Iris pigment epithelial cell (primary cell): ENCODE data around the gene INPP5A.
"Not testable (repeated sequence)": the region's sequence is repeated elsewhere in the genome, so short reads cannot be mapped to it uniquely, and the experiment has no call there.

Experiments
- DNase-seq: peaks from one replicate; pipeline ENCODE4 v3.0.0-alpha.2; 2011; ENCODE audit warnings: low read depth

Gene INPP5A

DNA sequence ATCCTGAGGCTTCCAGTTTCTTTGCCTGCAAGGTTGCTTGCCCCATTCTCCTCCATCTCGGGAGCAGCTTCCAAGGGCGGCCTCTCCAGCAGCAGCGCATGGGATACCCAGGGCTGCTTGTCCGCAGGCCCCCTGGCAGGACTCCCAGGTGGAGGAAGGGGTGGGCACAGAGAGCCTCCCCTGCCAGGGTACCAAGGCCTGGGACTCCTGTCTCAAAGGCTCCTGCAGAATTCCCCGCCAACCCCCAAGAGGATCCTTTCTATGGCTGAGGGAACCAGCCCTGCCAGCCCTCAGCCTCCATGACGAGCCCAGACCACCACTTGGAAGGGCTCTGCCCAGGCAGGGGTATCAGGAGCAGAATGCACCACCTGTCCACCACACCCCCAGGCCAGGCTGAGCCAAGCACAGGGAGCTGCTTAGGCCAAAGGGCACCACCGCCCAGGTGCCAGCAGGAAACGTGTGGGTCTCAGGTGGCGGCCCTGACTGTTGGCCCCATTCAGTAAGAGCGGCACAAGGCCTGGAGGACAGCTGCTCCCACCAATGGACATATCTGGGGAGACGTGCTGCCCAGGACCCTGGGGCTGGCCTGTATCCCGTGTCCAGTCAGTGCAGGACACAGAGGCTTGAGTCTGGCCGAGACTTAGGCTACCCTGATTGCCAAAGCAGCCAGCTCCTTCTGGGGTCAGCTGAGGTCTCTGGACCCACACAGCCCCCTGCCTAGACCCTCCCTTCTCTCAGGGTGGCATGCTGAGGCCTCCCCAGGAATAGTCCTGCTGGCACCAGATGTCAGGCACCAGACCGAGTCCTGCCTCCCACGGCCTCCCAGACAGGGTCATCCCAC is 33.8 kb upstream of the INPP5A start:
- no peak for DNase-seq

DNA sequence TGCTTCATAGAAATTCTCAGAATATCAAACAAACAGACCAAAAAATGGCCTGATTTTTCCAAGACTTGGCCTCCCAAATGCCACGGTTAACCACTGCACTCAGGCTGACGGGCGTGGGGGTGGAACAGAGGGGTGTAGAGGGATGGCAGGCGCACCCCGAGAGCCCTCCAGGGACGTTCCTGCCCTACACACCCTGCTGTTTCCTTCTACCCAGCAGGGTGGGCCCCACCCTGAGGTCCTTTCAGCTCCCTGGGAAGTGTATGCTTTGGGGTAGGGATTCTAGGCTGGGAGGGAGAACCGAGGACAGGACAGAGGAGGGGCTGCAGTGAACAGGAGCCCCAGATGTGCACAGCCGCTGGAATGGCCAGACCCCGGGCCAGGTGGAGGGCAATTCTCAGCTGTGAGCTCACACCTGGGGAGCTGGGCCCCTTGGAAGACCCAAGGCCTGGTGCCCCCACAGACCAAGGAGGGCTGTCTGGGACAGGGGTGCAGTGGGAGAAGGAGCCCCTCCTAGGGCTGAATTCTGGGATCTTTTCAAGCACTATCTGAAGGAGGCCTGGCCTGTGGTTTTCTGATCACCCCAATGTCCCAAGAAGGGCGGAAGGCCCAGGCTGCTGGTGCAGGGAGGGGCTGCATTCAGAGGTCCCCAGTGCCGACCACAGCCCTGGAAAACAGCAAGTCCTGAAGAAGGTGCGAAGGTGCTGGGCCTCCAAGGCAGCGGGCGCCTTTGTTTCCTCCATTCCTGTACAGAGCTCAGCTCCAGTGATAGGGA is 32.9 kb upstream of the INPP5A start:
- no peak for DNase-seq

DNA sequence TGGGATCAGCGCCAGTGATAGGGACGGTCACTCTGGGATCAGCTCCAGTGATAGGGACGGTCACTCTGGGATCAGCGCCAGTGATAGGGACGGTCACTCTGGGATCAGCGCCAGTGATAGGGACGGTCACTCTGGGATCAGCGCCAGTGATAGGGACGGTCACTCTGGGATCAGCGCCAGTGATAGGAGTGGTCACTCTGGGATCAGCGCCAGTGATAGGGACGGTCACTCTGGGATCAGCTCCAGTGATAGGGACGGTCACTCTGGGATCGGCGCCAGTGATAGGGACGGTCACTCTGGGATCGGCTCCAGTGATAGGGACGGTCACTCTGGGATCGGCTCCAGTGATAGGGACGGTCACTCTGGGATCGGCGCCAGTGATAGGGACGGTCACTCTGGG is 32.0 kb upstream of the INPP5A start:
- DNase-seq: not testable (repeated sequence)

DNA sequence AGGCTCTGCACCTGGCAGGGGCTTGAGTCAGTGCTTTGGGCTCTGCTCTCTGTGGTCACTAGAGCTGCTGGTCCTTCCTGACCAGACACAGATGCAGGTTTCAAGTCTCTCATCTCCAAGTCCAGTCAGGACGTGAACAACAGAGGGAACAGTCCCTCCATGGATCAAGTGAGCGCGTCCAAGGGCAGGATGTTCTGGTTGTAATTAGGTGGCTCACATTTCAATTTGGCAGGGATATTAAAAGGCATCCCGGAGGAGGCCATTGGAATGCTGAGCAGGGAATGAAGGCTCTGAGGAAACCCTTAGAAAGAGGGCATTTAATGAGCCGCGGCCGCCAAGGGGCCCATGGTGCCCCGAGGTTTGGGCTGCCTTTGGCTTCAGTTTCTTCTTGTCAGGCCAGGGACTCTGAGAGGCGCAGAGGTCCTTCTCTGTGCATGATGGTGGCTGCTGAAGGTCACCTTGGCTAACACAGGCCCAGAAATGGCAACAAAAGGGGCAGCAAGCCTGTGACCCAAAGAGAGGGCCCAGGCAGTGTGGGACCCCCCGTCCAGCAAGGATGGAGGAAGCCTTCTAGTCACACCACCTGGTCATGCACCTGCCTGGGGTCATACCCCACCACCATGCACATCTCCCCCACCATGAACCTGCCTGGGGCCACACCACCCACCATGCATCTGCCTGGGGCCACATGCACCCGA is 30.7 kb upstream of the INPP5A start:
- DNase-seq: peak; percentile 7

DNA sequence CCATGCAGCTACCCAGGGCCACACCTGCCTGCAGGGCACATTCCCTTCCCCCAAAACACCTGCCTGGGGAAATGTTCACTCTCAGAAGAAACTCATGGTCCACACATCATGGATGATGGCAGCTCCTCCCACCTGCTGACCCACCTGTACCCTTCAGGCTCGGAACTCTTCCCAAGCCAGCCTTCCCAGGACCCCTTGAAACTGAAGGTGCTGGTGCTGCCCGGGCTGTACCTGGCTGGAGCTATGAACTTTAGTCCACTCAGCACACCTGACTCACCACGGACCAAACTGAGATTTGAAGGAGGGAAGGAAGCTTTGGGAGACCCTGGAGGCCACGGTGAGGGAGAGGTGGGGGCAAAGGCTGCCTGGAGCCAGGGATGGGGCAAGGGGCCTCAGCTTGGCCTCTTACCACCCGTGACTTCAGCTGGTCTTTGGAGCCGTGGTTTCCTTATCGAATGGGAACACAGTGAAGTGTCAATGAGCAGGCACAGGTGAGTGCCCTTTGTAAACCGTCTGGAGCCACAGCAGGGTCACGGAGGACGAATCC is 30.1 kb upstream of the INPP5A start:
- no peak for DNase-seq

DNA sequence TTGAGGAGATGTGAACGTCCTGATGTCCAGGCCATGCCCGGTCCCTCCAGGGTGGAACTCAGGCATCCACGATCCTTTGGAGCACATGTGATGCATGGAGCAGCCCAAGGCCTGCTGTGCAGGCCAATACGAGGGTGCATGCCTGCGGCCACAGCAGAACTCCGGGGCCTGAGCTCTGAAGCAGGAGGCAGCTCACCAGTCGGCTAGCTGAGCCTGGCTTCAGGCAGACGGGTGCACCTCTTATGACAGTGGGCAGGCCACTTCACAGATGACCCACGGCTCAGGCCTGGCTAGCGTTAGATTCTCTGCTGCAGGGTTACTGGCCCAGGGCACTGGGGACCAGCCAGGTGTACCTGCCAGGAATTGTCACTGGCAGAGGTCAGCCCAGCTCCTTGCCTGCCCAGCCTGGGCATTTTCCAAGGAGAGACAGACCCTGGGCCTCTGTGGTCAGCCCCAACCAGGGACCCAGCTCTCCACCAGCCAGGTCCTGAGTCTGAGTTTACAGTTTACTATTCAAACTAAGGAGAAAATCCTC is 29.6 kb upstream of the INPP5A start:
- no peak for DNase-seq

DNA sequence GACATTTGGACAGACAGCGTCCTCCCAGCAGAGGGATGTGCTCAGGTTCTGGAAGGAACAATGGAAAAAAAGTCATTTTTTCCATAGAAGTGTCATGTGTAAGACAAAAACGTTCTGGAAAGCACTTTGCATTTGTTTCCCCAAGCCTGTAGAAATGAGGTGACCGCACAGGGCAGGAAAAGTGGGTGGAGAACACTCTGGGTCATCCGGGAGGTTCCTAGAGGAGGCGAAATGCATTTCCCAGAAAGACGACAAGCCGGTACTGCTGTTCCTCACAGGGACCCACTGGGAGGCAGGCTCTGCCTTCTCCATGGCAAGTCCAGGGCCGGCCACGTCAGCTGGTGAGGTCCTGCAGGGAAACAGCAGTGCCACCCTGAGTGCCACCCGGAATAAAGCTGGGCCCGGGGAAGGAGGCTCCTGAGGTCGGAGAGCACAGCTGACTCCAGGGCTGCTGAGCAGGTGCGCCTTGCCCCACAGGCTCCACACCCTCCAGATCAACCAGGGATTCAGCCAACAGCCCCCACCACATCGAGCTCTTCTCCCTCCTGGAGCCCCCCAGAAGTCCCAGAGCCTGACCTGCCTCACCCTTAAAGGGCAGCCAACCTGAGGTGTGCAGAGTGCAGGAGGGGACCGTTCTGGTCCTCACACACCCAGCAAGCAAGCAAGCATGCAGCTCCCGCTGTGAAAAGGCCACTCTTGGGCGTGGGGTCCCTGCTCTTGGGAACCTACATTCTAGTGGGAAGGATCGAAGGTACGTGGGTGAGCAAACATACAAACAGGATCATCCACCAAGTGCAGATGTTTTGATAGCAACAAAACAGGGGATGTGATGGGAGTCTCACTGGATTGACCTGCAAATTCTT is 28.8 kb upstream of the INPP5A start:
- DNase-seq: no peak

DNA sequence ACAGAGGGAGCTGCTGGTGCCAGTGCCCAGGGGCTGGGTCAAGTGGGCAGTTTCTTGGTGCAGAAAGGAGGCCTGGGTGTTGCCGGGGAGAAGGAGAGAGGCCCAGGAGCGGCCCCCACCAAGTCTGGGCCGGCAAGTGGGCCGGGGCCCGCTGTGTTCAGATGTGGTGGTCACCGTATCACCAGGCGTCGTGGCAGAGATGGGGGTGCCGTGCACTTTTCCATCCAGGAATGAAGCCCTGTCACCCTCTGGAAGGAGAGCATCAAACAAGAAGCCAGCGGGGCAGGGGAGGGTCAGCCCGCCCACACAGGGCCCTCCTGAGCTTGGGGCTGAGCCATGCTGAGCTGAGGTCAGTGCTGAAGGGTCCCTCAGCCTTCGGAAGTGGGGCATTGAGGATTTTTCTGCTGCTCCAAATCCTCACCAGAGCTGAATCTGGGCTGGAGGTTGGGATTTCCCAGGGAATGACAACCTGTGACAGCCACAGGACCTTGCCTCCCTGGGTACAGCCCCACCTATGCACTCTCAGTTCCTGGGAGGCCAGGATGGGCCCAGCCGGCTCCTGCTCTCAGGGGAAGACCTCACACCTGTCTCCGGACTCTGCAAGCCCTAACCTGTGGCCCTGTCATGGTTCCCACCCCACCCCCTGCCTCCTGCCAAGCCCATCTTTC is 27.9 kb upstream of the INPP5A start:
- DNase-seq: no peak

DNA sequence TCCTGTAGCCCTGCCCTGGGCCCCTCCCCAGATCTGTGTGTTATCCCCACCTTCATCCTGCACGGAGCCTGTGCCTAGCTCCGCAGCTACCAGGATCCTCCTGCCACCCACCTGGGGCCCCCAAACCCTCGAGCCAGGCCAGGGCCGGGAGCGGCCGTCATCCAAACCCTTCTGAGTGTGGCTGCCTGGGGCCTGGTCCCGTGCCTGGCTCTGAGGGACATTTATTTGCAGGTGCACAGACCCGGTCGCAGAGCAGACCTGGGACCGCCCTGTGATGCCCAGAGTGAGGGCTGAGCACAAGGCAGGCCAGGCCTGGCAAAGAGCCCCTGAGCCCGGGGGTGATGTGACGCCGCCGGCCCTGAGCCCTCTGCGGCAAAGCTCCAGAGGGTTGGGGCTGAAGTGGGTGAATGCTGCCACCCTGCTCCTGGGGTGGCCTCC is 27.4 kb upstream of the INPP5A start:
- DNase-seq: no peak

DNA sequence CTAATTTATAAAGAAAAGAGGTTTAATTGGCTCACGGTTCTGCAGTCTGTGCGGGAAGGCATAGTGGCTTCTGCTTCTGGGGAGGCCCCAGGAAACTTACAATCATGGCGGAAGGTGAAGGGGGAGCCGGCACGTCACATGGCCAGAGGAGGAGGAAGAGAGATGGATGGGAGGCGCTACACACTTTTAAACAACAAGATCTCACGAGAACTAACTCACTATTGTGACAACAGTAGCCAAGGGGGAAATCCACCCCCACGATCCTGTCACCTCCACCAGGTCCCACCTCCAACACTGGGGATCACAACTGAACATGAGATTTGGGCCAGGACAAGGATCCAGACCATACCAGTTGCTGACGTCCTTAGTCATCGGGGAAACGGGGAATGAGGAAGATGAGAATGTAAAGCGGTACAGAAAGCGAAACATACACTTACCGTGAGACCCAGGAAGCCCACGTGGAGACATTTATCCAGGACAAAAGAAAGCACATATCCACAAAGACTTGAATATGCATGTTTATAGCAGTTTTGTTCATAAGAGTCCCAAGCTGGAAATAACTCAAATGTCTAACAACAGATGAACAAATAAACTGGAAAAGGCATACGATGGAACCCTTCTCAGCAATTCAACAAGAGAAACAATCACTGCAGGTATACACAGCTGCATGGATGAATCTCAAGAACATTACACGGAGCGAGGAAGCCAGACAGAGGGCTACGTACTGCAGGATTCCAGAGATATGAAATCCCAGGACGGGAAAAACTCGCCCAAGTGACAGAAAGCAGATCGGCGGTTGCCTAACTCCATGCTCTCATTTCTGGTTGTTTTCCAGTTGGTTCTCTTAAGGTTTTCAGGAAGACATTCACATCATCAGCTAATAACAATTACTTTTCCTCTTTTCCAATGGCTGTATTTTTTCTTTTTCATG is 26.2 kb upstream of the INPP5A start:
- DNase-seq: no peak

DNA sequence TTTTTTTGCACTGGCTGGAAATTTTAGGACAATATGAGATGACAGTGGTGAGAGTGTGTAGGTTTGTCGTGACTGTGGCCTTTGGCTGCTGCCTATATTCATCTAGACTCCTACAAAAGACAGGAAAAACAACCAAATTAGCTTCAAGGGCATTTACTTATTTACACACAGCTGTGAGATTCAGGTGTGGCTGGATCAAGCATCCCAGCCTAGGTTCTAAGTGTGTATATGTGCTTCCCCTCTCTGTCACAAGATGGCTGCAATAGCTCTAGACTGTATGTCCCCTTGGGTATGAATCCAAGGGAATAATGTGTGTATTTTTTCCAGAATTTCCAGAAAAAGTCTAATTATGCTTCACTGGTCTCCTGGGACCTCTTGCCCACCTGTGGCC is 25.5 kb upstream of the INPP5A start:
- DNase-seq: no peak

DNA sequence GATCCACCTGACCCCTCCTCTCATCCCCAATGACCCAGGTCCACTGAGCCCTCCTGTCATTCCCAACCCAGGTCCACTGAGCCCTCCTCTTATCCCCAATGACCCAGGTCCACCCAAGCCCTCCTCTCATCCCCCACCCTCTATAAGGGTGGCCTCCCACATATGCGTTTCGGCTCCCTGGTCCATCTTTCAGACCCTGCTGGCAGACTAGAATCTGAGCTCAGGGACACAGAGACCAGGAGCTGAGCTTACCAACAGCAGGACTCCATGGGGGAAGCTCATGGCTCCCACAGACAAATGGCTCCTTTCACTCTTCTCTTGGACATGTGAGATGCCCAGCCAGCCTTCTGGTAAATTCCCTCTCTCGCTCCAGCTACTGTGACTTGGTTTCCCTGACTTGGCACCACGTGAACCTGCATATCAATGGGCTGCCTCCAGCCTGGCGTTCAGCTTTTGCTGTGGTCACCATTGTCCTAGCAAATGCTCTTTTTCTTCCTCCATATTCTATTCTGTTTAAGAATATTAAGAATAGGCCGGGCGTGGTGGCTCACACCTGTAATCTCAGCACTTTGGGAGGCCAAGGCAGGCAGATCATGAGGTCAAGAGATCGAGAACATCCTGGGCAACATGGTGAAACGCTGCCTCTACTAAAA is 24.8 kb upstream of the INPP5A start:
- no peak for DNase-seq

DNA sequence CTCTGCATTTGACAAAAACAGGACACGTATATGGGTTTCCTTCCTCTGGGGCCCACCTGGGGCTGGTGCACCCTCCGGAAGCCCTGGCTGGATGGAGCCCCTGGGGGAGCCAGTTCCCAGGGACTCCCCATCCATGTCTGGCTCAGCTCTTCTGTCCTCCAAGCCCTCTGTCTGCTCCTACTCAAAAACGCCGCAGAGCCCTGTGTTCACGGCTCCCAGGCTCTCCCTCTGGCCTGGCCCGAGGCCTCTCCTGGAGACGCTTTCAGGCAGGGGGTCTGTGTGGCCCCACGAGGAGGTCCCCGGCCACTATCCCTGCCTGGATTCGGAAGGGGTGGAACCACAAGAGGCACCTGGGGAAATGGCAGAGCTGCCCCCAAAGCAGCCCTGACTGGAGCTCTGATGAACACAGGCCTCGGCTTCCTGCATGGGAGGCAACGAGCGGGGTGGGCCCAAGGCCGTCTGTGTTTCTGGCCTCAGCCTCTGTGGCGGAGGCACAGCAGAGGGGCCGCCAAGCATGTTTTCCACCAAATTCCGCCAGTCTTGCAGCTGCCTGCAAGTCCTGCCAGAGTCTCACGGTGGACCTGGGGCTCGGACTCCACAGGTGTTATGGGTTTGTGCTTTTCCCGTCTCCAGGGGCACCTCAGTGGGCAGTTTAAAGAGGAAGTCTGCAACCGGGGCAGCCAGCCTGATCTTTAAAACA is 22.6 kb upstream of the INPP5A start:
- DNase-seq: no peak

DNA sequence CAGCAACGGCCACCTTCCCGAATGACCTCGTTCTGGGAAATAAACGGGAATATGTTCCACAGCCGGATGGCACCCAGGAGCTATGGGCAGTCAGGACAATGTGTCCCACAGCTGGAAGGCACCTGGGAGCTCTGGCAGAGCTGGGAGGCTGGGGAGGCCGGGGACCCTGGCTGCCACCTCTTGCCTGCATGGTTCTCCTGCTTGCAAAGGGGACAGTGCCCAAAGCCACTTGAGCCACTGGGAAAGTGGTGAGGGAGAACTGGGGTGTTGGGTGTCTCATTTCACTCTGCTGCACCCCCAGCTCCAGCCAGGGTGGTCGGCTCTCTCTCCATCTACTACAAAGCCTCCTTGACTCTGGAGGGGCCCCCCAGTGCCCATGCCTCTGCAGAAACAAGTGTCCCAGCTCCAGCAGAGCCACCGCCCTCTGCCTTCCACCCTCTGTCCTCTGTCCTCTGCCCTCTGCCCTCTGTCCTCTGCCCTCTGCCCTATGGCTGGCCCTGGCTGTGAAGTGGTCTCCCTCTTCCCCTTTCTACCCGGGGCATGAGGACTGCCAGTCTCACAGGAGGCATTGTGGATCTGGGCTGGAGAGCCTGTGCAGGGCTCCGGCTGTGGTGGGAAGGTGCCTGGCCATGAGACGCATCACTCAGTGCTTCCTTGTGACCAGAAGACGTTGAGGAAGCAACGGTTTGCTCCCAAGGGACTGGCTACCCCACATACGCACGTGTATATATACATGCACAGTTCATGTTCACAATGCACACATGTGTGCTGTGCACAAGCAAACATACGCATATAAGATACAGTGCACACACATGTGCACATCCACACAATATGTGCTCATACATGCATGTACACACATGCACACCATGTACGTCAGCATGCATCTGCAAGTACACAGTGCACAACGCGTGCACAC is 21.5 kb upstream of the INPP5A start:
- DNase-seq: no peak

DNA sequence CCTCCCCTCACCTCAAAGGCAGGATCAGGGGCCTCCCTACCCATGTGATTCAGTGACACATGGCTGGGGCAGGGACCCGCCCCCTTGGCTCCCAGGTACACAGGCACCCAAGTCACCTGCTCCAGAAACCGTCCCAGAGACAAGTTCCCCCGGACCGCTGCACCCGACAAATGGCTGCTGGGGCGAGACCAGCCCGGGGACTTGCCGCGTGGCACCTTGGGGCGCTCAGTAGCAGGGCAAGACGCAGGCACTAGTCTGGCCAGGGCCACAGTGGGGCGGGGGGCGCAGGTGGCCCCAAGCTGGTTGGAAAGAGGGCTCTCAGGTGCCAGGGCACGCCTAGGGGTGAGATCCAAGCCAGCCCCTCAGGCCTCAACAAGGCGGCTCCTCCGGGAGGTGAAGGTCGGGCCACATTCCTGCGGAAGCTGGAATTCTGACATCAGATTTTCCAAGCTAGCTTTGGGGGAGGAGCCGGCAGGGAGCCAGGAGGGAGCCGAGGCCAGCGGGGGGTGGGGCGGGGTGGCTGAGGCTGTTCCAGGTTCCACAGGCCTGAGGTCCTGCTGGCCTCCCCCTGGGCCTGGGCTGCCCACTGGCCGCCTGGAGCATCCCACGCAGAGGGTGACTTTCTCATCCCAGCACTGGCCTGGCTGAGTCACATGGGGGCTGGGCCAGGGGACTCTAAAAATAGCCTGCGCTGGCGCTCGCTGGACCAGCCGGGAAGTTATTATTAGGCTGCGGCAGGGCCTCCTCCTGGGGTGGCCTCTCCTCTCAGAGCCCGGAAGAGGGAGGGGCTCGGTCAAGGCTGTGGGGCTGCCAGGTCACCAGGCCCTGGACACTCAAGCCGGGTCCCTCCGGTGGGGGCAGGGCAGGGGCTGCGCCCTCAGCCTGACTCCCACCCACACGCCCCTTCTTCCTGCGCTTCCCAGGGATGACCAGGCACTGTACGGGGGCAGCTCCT is 20.5 kb upstream of the INPP5A start:
- DNase-seq: peak; percentile 85

DNA sequence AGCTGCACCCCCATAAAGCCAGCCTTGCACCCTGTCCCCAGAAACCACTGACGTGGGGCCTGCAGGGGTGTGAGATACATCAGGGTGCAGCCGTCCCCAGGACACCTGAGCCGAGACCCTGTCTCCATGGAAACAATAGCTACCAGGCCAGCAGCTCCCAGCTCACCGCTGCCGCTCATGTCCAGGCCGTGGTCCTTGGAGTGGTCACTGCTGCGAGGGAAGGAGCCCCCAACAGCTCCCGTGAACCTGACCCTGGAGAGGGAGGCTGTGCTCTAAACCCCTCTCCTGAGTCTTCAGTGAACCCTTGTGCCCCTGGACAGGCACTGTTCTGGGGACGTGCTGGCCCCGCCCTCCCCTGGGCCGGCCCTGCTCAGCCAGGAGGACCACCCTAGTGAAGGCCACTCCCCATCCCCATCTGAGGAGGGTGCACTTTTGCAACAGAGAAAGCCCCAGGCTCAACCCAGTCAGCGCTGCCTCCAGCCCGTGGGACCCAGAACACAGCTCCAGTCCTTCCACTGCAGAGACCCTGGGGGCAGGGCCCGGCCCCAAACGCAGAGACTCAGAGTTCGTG is 19.6 kb upstream of the INPP5A start:
- DNase-seq: no peak
